ENCODE data around the gene PTPRA. TPM values are rescaled to one million over a fixed set of nuclear protein-coding genes. Genes with fewer than 3 reads are reported as not detected.

PTPRA gene
- total and polyA plus RNA-seq, 2 donors (not counting 3 experiments of a cell fraction or from before 2014, with no cell fraction given) = 43.2 to 53.4 TPM

DNA sequence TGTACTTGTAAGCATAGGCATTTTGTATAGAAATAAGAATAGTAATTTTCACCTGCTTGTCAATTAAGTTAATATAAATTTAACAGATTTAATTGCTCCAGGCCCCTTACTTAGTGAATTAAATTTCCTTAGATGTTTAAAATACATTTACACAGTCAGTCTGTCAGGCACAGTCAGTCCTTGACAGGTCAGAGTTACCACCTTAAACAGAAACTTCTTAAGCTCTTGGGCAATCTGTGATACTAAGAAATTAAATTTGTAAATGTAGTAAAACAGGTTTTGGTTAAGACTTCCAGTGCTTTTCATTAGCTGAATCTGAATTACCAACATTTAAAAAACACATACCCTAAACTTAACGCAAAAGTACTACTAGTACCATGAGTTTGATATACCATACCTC is 15.9 kb downstream of the PTPRA start:
- H3K4me3 ChIP-seq (replicated peaks in 1 of 3; ENCODE audit: insufficient read depth in 1 of 3, low read depth in 1 of 3, low read length in 3 of 3) = no peak overlapping the region
- intact Hi-C loops (cut with micrococcal nuclease) = no loop called here
- H3K9ac ChIP-seq (replicated peaks; ENCODE audit: extremely low read depth, insufficient read depth, low read length) = no peak overlapping the region
- ChIA-PET CTCF (interaction anchor here (1.2 to 1.5 kb wide), 2 partner anchors 10 to 38 kb away, joined by 5 read pairs; no protein-coding TSS in a partner anchor), POLR2A (no interaction called here)
- no peak overlapping the region for H3K27ac ChIP-seq (ENCODE audit: insufficient read depth, low read depth, low read length)
- TF ChIP-seq POLR2AphosphoS5 (IDR thresholded peaks at IDR 0.05; ENCODE audit: insufficient read depth, low read depth, low read length) (no peak), FOS (IDR thresholded peaks at IDR 0.05; ENCODE audit: borderline replicate concordance, insufficient read depth, low read length) (no peak), GATA2 (IDR thresholded peaks at IDR 0.05; ENCODE audit: insufficient read depth, insufficient read length, low read depth, low read length) (no peak), MYC (IDR thresholded peaks at IDR 0.05; ENCODE audit: low read depth, low read length) (no peak), POLR2A (IDR thresholded peaks at IDR 0.05; ENCODE audit: low read depth, low read length) (no peak), EZH2 (IDR thresholded peaks at IDR 0.05; ENCODE audit: borderline replicate concordance, low read depth, low read length, severe bottlenecking) (no peak), JUN (IDR thresholded peaks at IDR 0.05; ENCODE audit: borderline replicate concordance, insufficient read depth, insufficient read length, low read depth) (no peak)
- TF ChIP-seq, protein P1, sequence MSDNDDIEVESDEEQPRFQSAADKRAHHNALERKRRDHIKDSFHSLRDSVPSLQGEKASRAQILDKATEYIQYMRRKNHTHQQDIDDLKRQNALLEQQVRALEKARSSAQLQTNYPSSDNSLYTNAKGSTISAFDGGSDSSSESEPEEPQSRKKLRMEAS (IDR thresholded peaks at IDR 0.05; ENCODE audit: insufficient read depth, insufficient read length) = no peak
- TF ChIP-seq, protein P2, sequence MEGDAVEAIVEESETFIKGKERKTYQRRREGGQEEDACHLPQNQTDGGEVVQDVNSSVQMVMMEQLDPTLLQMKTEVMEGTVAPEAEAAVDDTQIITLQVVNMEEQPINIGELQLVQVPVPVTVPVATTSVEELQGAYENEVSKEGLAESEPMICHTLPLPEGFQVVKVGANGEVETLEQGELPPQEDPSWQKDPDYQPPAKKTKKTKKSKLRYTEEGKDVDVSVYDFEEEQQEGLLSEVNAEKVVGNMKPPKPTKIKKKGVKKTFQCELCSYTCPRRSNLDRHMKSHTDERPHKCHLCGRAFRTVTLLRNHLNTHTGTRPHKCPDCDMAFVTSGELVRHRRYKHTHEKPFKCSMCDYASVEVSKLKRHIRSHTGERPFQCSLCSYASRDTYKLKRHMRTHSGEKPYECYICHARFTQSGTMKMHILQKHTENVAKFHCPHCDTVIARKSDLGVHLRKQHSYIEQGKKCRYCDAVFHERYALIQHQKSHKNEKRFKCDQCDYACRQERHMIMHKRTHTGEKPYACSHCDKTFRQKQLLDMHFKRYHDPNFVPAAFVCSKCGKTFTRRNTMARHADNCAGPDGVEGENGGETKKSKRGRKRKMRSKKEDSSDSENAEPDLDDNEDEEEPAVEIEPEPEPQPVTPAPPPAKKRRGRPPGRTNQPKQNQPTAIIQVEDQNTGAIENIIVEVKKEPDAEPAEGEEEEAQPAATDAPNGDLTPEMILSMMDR (IDR thresholded peaks at IDR 0.05; ENCODE audit: extremely low read depth in 1 of 2, insufficient read depth in 1 of 2, low read depth in 1 of 2, low read length in 2 of 2) = no peak
- FAIRE-seq (no peak), DNase-seq (ENCODE audit: low read depth, low spot score) (no peak)
- H3K9me3 ChIP-seq (replicated peaks; ENCODE audit: control insufficient read depth, insufficient read depth, low read length) = no peaks in the 10 kb centered on the region
- H2AFZ ChIP-seq (ENCODE audit: low read depth, low read length) = no peak overlapping the region
- no peaks in the 10 kb centered on the region for H3K27me3 ChIP-seq (ENCODE audit: control insufficient read depth in 2 of 2, insufficient read depth in 2 of 2, low read length in 2 of 2)
- no peak overlapping the region for H3K4me2 ChIP-seq (ENCODE audit: insufficient read depth, low read length)
- peaks cover 17% of the 10 kb centered on the region for H3K4me1 ChIP-seq (ENCODE audit: control insufficient read depth, extremely low read depth, insufficient read depth, low read length)
- H4K20me1 ChIP-seq (replicated peaks; ENCODE audit: control insufficient read depth, extremely low read depth, insufficient read depth, low read length) = peaks cover 2% of the 10 kb centered on the region
- no TSS peak for BruUV-seq (replicated peaks)
- dilution Hi-C loops (cut with MboI; ENCODE audit: extremely low pct_ligation_motif_present, low sequenced_read_pairs) = no loop called here
- H3K9me1 ChIP-seq (replicated peaks; ENCODE audit: control insufficient read depth, extremely low read depth, insufficient read depth, low read length) = no peaks in the 10 kb centered on the region
- no peaks in the 10 kb centered on the region for H3K36me3 ChIP-seq (ENCODE audit: control insufficient read depth in 2 of 2, extremely low read depth in 1 of 2, insufficient read depth in 2 of 2, low read length in 2 of 2)
- peaks cover 78% of the 10 kb centered on the region for H3K79me2 ChIP-seq (ENCODE audit: control insufficient read depth, insufficient read depth, low read length)

Data from endothelial cell of umbilical vein (primary cell).